NCI-H460 (cell line): Measurements from ENCODE around the gene ARL16. TPM values are rescaled to one million over a fixed set of nuclear protein-coding genes. Genes with fewer than 3 reads are reported as not detected.

Experiments
- DNase-seq: peaks from one replicate; pipeline ENCODE4 v3.0.0-alpha.2; 2016; ENCODE audit warnings: low read depth; ENCODE audit errors: extremely low read depth
- small RNA-seq, 2 experiments: library from RNA; depleted of rRNA; stranded (forward); fragments of <200 nt; gene quantifications; one replicate each; pipeline ENCODE3, GENCODE V24; 2014
- total RNA-seq: library from RNA; depleted of rRNA; stranded (reverse); fragments of >200 nt; shearing (Covaris generic); gene quantifications from 2 replicates; pipeline ENCODE4 v1.2.3, GENCODE V29; 2014; rRNA removed

The ARL16 gene
- total RNA-seq, 1 experiment from 2014 or later = 35.3 TPM

GRCh38 chr17:81648013-81648706, 35.4 kb downstream of the ARL16 start:
- DNase-seq = no peak

- no peak for DNase-seq
These were observed 36.0 kb downstream of the ARL16 start for GRCh38 chr17:81647640-81648012.

GRCh38 chr17:81646869-81647600, 36.6 kb downstream of the ARL16 start:
- no peak for DNase-seq

- DNase-seq = no peak
These were observed 38.3 kb downstream of the ARL16 start for GRCh38 chr17:81644976-81645952.

- DNase-seq = no peak
These were observed 39.1 kb downstream of the ARL16 start for GRCh38 chr17:81644496-81644895.

- no peak for DNase-seq
These were observed 41.6 kb downstream of the ARL16 start for GRCh38 chr17:81641825-81642489.

GRCh38 chr17:81640011-81640410, 43.6 kb downstream of the ARL16 start:
- no peak for DNase-seq

- no peak for DNase-seq
These were observed 44.9 kb downstream of the ARL16 start for GRCh38 chr17:81638683-81639082.

- peak; percentile 80 for DNase-seq
These were observed 46.9 kb downstream of the ARL16 start, which contains the start of the genes NPLOC4 and TSPAN10 for GRCh38 chr17:81636505-81637288. Gene NPLOC4, minus strand, starts transcription at chr17:81637112. Its CDS starts 182 bp downstream, at chr17:81636930. Gene TSPAN10, plus strand, starts transcription at chr17:81637196. Its CDS starts 5,217 bp downstream, at chr17:81642413.

GRCh38 chr17:81635973-81636504, 47.6 kb downstream of the ARL16 start:
- peak; percentile 43 for DNase-seq

GRCh38 chr17:81635431-81635830, 48.2 kb downstream of the ARL16 start:
- DNase-seq = no peak

GRCh38 chr17:81631482-81631881, 52.1 kb downstream of the ARL16 start:
- no peak for DNase-seq

Small RNA genes within 50 kb of the gene (small RNA-seq; reads per million reads assigned to genes)
- 0 reads per million in 2 experiments for gene MIR6786

Other genes with a start within 250 kb of the ARL16 start
- 2,788 and 3,093 TPM in 2 replicates for gene ACTG1, start 171.0 kb downstream of the ARL16 start, total RNA-seq
- gene FSCN2, start 155.4 kb downstream of the ARL16 start, total RNA-seq = 0.46 and 0.62 TPM in 2 replicates
- gene FAAP100, start 131.4 kb downstream of the ARL16 start, total RNA-seq = 13.0 and 15.4 TPM in 2 replicates
- 57.1 and 69.9 TPM in 2 replicates for gene NPLOC4, start 46.7 kb downstream of the ARL16 start, total RNA-seq
- gene TSPAN10, start 46.6 kb downstream of the ARL16 start, total RNA-seq = 0.42 and 0.49 TPM in 2 replicates
- not detected in 2 replicates for gene PDE6G, start 27.3 kb downstream of the ARL16 start, total RNA-seq
- 47.5 and 60.0 TPM in 2 replicates for gene OXLD1, start 17.2 kb downstream of the ARL16 start, total RNA-seq
- 20.3 and 21.7 TPM in 2 replicates for gene CCDC137, start 17.1 kb downstream of the ARL16 start, total RNA-seq
- gene HGS, start 214 bp upstream of the ARL16 start, total RNA-seq = 57.5 and 57.9 TPM in 2 replicates
- gene MRPL12, start 19.6 kb upstream of the ARL16 start, total RNA-seq = 33.7 and 38.1 TPM in 2 replicates
- 9.4 and 12.6 TPM in 2 replicates for gene SLC25A10, start 28.5 kb upstream of the ARL16 start, total RNA-seq
- gene GCGR, start 120.4 kb upstream of the ARL16 start, total RNA-seq = 0.40 and 0.58 TPM in 2 replicates
- gene MCRIP1, start 149.5 kb upstream of the ARL16 start, total RNA-seq = 25.6 and 31.7 TPM in 2 replicates
- gene PPP1R27, start 151.3 kb upstream of the ARL16 start, total RNA-seq = not detected in 2 replicates
- 800 and 860 TPM in 2 replicates for gene P4HB, start 176.7 kb upstream of the ARL16 start, total RNA-seq
- 175 and 178 TPM in 2 replicates for gene ARHGDIA, start 187.5 kb upstream of the ARL16 start, total RNA-seq
- gene ALYREF, start 207.8 kb upstream of the ARL16 start, total RNA-seq = 130 and 142 TPM in 2 replicates
- gene ANAPC11, start 207.9 kb upstream of the ARL16 start, total RNA-seq = 137 and 139 TPM in 2 replicates
- 0.05 TPM in 1 of 2 replicates, not detected in the other for gene NPB, start 218.4 kb upstream of the ARL16 start, total RNA-seq
- gene PCYT2, start 227.6 kb upstream of the ARL16 start, total RNA-seq = 2.7 and 3.4 TPM in 2 replicates
- 18.1 and 19.7 TPM in 2 replicates for gene SIRT7, start 234.4 kb upstream of the ARL16 start, total RNA-seq
- gene MAFG, start 243.9 kb upstream of the ARL16 start, total RNA-seq = 62.5 and 64.3 TPM in 2 replicates